ENCODE results near the gene CACNA1E. TPM values are rescaled to one million over a fixed set of nuclear protein-coding genes. Genes with fewer than 3 reads are reported as not detected.

The CACNA1E gene
- total RNA-seq, 1 experiment from 2014 or later, result 0.46 TPM

DNA sequence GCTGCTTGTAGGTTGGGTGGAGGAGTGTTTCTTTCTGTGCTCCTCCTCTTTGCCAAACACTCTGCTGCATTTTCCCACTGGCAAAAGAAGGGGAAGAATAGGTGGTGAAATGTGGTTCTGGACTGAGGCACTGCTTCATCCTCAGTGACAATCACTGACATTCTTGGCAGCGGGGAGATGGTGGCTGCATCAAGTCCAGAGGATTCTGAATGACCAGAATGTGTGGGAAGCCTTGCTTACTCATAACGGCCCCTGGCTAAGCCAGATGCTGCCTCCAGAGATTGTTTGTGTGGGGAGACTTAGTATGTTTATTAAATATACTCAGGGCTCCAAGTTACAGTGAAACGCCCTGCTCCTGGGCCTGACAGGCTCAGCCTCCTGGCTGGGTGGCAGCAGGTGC, 160.3 kb downstream of the CACNA1E start:
- Histone ChIP-seq H3K4me2 (ENCODE audit: insufficient read depth, insufficient read length, low read length) (no peak overlapping the region), H3K18ac (ENCODE audit: insufficient read length, low read depth, low read length) (no peak overlapping the region), H3K27me3 (ENCODE audit: insufficient read depth, low read length) (no peaks in the 10 kb centered on the region; the same call in 1 of the 2 replicates), H3K9me3 (ENCODE audit: control insufficient read depth, low read depth, low read length) (no peaks in the 10 kb centered on the region), H3K79me2 (ENCODE audit: insufficient read depth, low read length) (no peaks in the 10 kb centered on the region), H4K20me1 (ENCODE audit: control insufficient read depth, insufficient read depth, insufficient read length) (no peaks in the 10 kb centered on the region), H4K8ac (replicated peaks; ENCODE audit: insufficient read length, low read depth, low read length) (no peak overlapping the region), H2AK5ac (ENCODE audit: insufficient read length, low read length) (no peak overlapping the region), H2AFZ (ENCODE audit: low read length) (no peak overlapping the region), H3K23ac (ENCODE audit: insufficient read length, low read depth, low read length) (no peak overlapping the region), H3K14ac (ENCODE audit: insufficient read depth, low read length) (no peak overlapping the region), H4K91ac (ENCODE audit: insufficient read length, low read depth, low read length) (no peak overlapping the region), H3K27ac (ENCODE audit: insufficient read length, low read depth, low read length) (no peak overlapping the region), H3T11ph (ENCODE audit: low read length) (no peak overlapping the region), H2BK15ac (ENCODE audit: low read depth, low read length) (no peak overlapping the region), H3K9ac (ENCODE audit: extremely low read depth, insufficient read length, low read length) (no peak overlapping the region), H3K23me2 (ENCODE audit: insufficient read length, low read depth, low read length, poor library complexity, severe bottlenecking) (no peaks in the 10 kb centered on the region), H3K56ac (ENCODE audit: insufficient read length, low read depth, low read length) (no peak overlapping the region), H3K79me1 (ENCODE audit: insufficient read depth, low read depth, low read length, poor library complexity, severe bottlenecking) (no peaks in the 10 kb centered on the region), H4K5ac (ENCODE audit: insufficient read length, low read depth, low read length) (no peak overlapping the region), H3K4ac (ENCODE audit: low read depth, low read length) (no peak overlapping the region), H2BK20ac (ENCODE audit: low read depth, low read length, poor library complexity, severe bottlenecking) (no peak overlapping the region), H2BK5ac (ENCODE audit: insufficient read length, low read length) (no peak overlapping the region), H3K4me1 (ENCODE audit: insufficient read depth, low read length) (no peaks in the 10 kb centered on the region), H2BK120ac (ENCODE audit: low read depth, low read length, poor library complexity, severe bottlenecking) (no peak overlapping the region), H2BK12ac (ENCODE audit: insufficient read length, low read depth, low read length) (no peak overlapping the region)
- no peak overlapping the region for H3K4me3 Mint-ChIP-seq
- H3K36me3 Mint-ChIP-seq (ENCODE audit: insufficient read depth in 1 of 3, low read depth in 3 of 3), result no peaks in the 10 kb centered on the region
- no peak for DNase-seq
- no peaks in the 10 kb centered on the region for H3K9me3 Mint-ChIP-seq
- TF ChIP-seq, protein P1, sequence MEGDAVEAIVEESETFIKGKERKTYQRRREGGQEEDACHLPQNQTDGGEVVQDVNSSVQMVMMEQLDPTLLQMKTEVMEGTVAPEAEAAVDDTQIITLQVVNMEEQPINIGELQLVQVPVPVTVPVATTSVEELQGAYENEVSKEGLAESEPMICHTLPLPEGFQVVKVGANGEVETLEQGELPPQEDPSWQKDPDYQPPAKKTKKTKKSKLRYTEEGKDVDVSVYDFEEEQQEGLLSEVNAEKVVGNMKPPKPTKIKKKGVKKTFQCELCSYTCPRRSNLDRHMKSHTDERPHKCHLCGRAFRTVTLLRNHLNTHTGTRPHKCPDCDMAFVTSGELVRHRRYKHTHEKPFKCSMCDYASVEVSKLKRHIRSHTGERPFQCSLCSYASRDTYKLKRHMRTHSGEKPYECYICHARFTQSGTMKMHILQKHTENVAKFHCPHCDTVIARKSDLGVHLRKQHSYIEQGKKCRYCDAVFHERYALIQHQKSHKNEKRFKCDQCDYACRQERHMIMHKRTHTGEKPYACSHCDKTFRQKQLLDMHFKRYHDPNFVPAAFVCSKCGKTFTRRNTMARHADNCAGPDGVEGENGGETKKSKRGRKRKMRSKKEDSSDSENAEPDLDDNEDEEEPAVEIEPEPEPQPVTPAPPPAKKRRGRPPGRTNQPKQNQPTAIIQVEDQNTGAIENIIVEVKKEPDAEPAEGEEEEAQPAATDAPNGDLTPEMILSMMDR (conservative IDR thresholded peaks at IDR 0.05), result no peak
- H3K4me1 Mint-ChIP-seq, result peaks cover 7 to 11% of the 10 kb centered on the region in 2 experiments; a peak in 3 of 4 replicates
- H3K27ac Mint-ChIP-seq, result no peak overlapping the region
- H3K27me3 Mint-ChIP-seq (ENCODE audit: low read depth), result peaks cover 8% of the 10 kb centered on the region
- WGBS (ENCODE audit: extremely low coverage, insufficient read length, low lambda C conversion rate), result no CpG with 5 or more reads among the region's 3 CpGs
